ENCODE results near the gene STX11.
A peak's percentile ranks its signal among the peaks of the same experiment; 100 is the strongest.

DNA sequence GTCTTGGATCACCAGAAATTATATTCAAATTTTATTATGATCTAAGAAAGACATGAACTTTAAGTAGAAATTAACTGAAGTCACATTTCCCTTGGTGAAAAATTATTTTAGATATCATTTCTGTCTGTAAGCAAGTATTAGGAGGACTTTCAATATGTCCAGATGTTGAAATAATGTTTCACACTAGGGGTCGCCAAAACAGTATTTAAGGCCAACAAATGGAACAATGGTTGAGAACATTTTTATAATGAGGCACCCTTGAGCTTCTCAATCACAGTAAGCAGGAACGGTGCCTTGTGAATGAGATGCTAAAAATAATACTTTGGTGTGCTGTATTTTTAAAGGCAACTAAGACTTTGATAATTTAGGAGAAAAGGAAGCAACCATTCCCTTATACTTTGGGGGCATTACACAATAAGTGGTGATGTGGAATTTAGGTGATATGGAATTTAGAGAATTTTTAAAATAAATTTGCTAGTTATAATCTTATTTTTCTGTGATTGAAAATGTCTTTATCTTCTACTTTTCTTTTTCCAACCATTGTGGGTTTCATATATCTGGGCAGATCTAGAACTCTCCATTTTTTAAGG, 45.3 kb upstream of the STX11 start:
- TF ChIP-seq, protein P1, sequence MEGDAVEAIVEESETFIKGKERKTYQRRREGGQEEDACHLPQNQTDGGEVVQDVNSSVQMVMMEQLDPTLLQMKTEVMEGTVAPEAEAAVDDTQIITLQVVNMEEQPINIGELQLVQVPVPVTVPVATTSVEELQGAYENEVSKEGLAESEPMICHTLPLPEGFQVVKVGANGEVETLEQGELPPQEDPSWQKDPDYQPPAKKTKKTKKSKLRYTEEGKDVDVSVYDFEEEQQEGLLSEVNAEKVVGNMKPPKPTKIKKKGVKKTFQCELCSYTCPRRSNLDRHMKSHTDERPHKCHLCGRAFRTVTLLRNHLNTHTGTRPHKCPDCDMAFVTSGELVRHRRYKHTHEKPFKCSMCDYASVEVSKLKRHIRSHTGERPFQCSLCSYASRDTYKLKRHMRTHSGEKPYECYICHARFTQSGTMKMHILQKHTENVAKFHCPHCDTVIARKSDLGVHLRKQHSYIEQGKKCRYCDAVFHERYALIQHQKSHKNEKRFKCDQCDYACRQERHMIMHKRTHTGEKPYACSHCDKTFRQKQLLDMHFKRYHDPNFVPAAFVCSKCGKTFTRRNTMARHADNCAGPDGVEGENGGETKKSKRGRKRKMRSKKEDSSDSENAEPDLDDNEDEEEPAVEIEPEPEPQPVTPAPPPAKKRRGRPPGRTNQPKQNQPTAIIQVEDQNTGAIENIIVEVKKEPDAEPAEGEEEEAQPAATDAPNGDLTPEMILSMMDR (IDR thresholded peaks at IDR 0.05; ENCODE audit: low read depth, low read length): peak; percentile 72
- no peak for TF ChIP-seq EZH2phosphoT487 (IDR thresholded peaks at IDR 0.05; ENCODE audit: low read depth)

Data from OCI-LY3 (cell line).